GM21390 (cell line): Measurements from ENCODE around the gene CADPS2.
"Not testable (repeated sequence)": the region's sequence is repeated elsewhere in the genome, so short reads cannot be mapped to it uniquely, and the experiment has no call there.

Source experiments
- ATAC-seq: cut with Tn5 transposase; IDR thresholded peaks from one replicate; pipeline ENCODE4 v1.9.1; 2021; ENCODE audit not compliant: unreplicated experiment

Gene CADPS2

DNA sequence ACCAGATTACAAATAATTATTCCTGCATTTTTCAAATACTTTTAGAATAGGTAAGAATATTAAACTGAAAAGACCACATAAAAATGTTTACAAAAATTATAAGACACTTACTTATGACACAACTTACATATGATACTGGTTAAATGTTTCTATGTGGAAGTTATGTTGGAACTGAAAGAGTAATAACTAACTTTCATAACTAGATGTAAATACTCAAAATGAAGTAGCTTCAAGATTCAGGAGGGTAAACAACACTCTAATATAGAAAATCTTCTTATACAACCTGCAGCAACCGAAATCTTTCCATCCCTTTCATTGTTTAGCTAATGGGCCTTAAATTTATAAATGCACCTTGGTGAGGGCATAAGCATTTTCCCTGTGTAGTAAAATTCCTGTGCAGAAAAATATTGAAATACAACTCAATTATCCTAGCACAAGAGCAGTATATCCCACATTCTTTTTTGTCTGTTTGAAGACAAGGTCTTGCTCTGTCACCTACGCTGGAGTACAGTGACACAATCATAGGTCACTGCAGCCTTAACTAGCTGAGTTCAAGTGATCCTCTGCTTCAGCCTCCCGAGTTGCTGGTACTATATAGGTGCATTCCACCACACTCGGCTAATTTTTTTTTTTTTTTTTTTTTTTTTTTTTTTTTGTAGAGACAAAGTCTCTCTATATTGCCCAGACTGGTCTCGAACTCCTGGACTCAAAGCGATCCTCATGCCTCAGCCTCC is 168.7 kb downstream of the CADPS2 start:
- ATAC-seq, result no peak

GRCh38 chr7:122715183-122715582 is 171.1 kb downstream of the CADPS2 start:
- no peak for ATAC-seq

DNA sequence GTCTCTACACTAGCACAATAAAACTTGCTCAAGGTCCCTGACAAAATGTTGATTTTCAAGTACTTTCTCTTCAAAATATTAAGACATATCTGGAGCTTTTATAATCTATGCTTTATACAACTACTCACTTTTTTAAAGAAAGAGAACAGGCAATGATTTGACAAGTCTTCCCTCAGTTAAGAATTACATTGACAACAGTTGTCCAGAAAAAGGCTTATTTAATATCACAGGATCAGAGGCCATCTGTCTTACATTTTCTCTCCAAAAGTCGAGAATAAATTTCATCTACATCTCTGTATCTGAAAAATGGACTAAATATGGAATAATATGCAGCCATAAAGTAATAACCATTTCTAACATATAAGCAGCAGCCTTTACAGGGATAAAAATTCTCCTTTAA is 175.3 kb downstream of the CADPS2 start:
- ATAC-seq, result no peak

- no peak for ATAC-seq
Observed at GRCh38 chr7:122709930-122710646, 176.2 kb downstream of the CADPS2 start.

DNA sequence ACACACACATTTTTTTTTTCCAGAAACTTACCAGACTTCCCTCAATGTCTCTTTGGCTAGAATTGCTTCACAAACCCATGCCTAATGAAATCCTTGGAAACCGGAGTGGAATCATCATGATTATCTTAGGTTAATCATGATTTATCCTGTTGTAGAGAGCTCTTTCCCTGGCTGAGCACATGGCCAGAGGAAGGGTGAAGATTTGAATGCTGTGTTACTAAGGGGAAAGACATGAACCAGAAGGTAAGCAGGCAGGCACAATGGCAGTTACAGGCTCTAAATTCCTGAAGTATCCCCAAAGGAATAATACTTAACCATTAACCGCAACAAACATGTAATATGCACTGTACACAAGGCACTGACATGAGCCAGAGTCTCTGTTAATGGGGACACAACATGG is 179.4 kb downstream of the CADPS2 start:
- no peak for ATAC-seq

- no peak for ATAC-seq
Observed at GRCh38 chr7:122702872-122703510, 183.3 kb downstream of the CADPS2 start, which contains the start of gene RNF148. Gene RNF148 (minus strand): TSS chr7:122702922. CDS start chr7:122702750, 172 bp downstream.

DNA sequence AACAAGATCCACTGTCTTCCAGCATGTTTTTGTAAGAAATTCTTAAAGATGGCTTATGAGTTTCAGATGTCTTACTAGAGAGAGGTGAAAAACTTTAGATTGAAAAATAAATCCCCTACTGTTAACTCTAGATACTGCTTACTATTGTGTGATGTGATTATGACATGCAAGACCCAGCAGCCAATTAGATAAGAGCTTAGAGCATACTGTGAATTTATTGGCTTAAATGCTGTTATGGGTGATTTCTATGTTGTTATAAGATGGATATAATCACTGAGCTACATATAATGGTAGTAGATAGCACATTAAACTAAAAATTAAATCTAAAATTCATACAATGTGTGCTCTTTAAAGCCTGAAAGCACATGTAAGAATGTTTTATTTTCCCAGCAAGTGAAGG is 187.2 kb downstream of the CADPS2 start, which contains the start of gene RNF133:
TSS of gene RNF133 (minus strand) at position 101 of the 400 bp plus-strand sequence. CDS start 199 bp downstream, outside the sequence.
- no peak for ATAC-seq

DNA sequence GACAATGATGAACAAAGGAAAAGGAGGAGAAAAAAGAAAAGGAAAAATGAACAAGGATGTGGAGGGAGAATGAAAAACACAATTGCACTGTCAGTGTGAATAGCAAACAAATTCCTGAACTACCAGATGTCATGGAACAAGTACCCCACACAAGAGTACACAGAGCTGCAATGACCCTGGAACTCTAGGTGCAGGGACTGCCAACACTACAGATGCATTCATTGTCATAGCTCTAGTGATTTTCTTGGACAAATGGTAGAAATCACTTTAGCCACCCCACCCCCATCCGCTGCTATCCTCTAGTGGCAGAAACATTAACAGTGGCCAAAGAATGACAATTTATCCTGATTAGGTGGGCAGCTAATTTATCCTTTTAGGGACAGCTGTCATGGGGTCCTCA is 190.4 kb downstream of the CADPS2 start:
- no peak for ATAC-seq

- no peak for ATAC-seq
Observed at GRCh38 chr7:122694697-122695096, 191.6 kb downstream of the CADPS2 start.

DNA sequence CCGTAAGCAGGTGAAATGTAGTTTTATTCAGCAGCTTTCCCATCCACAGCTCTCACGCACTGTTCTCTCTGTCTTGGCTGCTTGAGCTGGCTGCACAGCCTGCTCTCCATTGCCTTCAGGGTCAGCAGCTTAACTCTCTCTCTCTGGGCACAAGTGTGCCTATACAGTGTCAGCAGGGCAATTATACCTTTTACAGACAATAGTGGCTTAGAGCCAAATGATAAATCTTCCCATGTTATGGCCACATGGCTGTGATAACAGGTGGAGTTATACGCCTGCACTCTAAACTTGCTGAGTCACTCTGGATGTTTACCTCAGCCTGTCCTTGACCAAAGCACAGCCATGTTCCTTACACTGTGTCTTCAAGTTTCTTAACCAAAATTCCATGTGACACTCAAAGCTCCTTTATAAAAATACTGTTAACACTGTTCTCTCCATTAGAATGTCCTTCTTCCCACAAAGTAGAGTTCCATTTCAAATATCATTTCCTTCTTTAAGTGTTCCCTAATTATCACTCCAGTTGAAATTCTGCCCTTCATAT is 193.4 kb downstream of the CADPS2 start:
- ATAC-seq, result no peak

GRCh38 chr7:122691569-122692235 is 194.6 kb downstream of the CADPS2 start:
- no peak for ATAC-seq

- no peak for ATAC-seq
Observed at GRCh38 chr7:122689346-122690109, 196.7 kb downstream of the CADPS2 start.

DNA sequence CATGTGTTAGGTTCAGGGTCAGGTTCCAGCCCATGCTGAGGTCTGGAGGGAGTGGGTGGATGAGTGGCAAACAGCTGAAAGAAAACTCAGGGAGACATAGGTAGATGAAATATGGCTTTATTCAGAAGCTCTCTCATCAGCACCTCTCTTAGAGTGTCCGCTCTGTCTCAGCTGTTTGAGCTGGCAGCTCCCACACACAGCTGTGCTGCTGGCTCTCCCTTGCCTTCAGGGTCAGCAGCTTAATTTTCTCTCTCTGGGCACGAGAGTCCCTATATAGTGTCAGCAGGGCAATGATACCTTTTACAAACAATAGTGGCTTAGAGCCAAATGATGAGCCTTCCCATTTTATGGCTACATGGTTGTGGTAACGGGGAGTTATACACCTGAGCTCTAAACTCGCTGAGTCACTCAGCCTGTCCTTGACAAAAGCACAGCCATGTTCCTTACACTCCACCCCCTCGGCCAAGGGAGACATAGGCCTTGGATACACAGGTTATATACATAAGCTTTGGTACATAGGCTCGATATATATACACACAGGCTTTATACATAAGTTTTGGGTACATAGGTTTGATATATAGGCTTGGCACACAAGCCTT is 197.8 kb downstream of the CADPS2 start:
- ATAC-seq, result no peak

DNA sequence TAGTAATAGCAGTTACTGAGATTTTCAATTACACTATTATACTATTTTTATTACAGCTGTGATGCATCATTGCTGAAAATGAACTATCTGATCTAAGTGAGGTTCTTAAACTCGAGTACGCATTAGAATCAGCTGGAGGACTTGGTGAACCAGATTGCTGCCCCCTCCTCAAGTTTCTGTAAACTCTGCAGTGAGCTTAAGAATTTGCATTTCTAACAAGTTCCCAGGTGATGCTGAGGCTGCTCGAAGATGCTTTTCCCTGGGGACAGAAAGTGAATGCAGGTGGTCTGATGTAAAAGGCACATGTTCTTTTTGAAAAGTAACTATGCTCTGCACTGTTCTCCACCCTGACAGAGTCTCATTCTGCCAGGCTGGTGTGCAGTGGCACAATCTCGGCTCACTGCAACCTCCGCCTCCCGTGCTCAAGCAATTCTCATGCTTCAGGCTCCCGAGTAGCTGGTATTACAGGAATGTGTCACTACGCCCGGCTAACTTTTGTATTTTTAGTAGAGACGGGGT is 199.8 kb downstream of the CADPS2 start:
- ATAC-seq, result no peak

- no peak for ATAC-seq
Observed at GRCh38 chr7:122684504-122684903, 201.8 kb downstream of the CADPS2 start.

GRCh38 chr7:122682815-122683550 is 203.3 kb downstream of the CADPS2 start:
- ATAC-seq, result no peak

GRCh38 chr7:122681186-122681585 is 205.1 kb downstream of the CADPS2 start:
- ATAC-seq, result not testable (repeated sequence)

DNA sequence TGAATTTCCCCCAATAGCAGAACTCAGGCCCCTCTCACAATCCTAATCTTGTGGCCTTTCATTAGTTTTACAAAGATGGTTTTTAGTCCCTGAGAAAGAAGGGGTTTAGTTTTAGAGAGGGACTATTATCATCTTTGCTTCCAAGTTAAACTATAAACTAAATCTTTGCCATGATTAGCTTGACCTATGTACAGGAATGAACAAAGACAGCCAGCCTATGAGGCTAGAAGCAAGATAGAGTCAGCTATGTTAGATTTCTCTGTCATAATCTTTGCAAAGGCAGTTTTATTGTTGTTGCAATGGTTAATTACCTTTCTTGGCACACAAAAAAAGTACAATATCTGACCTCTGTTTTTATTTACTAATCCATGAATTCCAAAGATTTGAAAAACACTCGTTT is 206.4 kb downstream of the CADPS2 start:
- ATAC-seq, result no peak

DNA sequence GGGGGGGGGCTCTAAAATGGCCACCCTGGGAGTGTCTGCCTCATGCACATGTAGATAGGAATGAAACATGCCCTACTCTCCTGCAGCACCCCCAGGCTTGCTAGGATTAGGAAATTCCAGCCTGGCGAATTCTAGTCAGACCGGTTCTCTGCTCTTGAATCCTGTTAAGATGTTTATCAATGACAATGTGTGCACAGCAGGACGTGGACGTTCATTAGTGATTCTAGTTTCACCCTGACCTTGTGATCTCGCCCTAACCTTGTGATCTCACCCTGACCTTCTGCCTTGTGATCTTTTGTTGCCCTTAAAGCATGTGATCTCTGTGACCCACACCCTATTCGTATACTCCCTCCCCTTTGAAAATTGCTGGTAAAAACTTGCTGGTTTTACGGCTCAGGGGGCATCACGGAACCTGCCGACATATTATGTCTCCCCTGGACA is 207.0 kb downstream of the CADPS2 start:
- ATAC-seq, result not testable (repeated sequence)
